HCT116 (cell line): ENCODE measurements around the gene FBXW8. TPM values are rescaled to one million over a fixed set of nuclear protein-coding genes. Genes with fewer than 3 reads are reported as not detected.

ENCODE experiments used
- ATAC-seq: fragments of 200-7000 bp; cut with Tn5 transposase; 2 replicates; pipeline ENCODE4 v1.9.1; 2020; ENCODE audit warnings: mild to moderate bottlenecking, moderate library complexity
- BruUV-seq: library from RNA; stranded (reverse); fragments of 400-500 nt; replicated peaks from 2 replicates; lab custom pipeline; 2021; lab: Mats Ljungman, UMichigan
- CTCF ChIA-PET: fragments of 300-600 bp; sonication (Branson Sonifier 250); formaldehyde crosslinking; loops from one replicate; lab custom pipeline; 2021; ENCODE audit warnings: antibody characterized with exemption; lab: Charles Lee
- POLR2A ChIA-PET: fragments of 300-600, 350-600 bp; sonication (Branson Sonifier 250); formaldehyde crosslinking; loops from one replicate; lab custom pipeline; 2021; ENCODE audit warnings: antibody characterized with exemption; lab: Charles Lee
- RAD21 ChIA-PET, 2 experiments: fragments of 300-600 bp; sonication (Branson Sonifier 250); formaldehyde crosslinking; loops; one replicate each; lab custom pipeline; 2023; ENCODE audit warnings: low total read pairs in 2 of 2; ENCODE audit not compliant: uncharacterized antibody in 2 of 2, unreplicated experiment in 2 of 2, low non-redundant PET in 1 of 2; lab: Charles Lee
- DNase-seq: peaks from one replicate; pipeline ENCODE4 v3.0.0-alpha.2; 2010; ENCODE audit warnings: low read depth, low spot score
- H2AFZ ChIP-seq: fragments of 200-600 bp; shearing (Covaris generic), sonication (generic); 2 replicates; pipeline ENCODE4 v1.6.1; 2017; ENCODE audit warnings: low read depth, mixed run types, mixed read lengths, antibody characterized with exemption, low read length; ENCODE audit not compliant: poor library complexity, severe bottlenecking
- H3K27ac ChIP-seq: 2 replicates; pipeline ENCODE4 v1.5.1; 2012; ENCODE audit warnings: low read depth, low read length
- H3K27me3 ChIP-seq: fragments of 200-600 bp; sonication (generic); 2 replicates; pipeline ENCODE4 v1.6.1; 2016; ENCODE audit warnings: mixed run types, low read length, mixed read lengths; ENCODE audit not compliant: insufficient read depth
- H3K36me3 ChIP-seq, 2 experiments: fragments of 200-500 bp in 1 of 2; fragments of 200-600 bp in 1 of 2; sonication (Bioruptor generic) in 1 of 2; sonication (generic) in 1 of 2; 2 replicates each; pipeline versions ENCODE4 v1.5.1 to v1.6.1; 2014 to 2016; ENCODE audit warnings: low read length in 2 of 2, inconsistent platforms in 1 of 2, mixed read lengths in 1 of 2, mixed run types in 1 of 2; ENCODE audit not compliant: insufficient read depth in 2 of 2, control insufficient read depth in 1 of 2
- H3K4me1 ChIP-seq, 2 experiments: fragments of 200-600 bp in 1 of 2; sonication (generic) in 1 of 2; 2 replicates each; pipeline versions ENCODE4 v1.5.1 to v1.6.1; 2012 to 2017; ENCODE audit warnings: low read length in 2 of 2, inconsistent platforms in 1 of 2, mild to moderate bottlenecking in 1 of 2, mixed read lengths in 1 of 2, mixed run types in 1 of 2, moderate library complexity in 1 of 2; ENCODE audit not compliant: insufficient read depth in 2 of 2, control insufficient read depth in 1 of 2
- H3K4me2 ChIP-seq: fragments of 200-600 bp; sonication (generic); 2 replicates; pipeline ENCODE4 v1.6.1; 2017; ENCODE audit warnings: mixed run types, low read length, mixed read lengths
- H3K4me3 ChIP-seq, 2 experiments: fragments of 200-600 bp in 1 of 2; sonication (generic) in 1 of 2; replicated peaks in 1 of 2; 2 replicates each; pipeline ENCODE4 v1.5.1; 2011 to 2016; ENCODE audit warnings: low read length in 2 of 2, control low read depth in 1 of 2, low read depth in 1 of 2, mild to moderate bottlenecking in 1 of 2, mixed read lengths in 1 of 2, mixed run types in 1 of 2
- H3K79me2 ChIP-seq: fragments of 200-600 bp; sonication (generic); 2 replicates; pipeline ENCODE4 v1.6.1; 2017; ENCODE audit warnings: mild to moderate bottlenecking, mixed run types, low read length, moderate library complexity, mixed read lengths; ENCODE audit not compliant: insufficient read depth
- H3K9ac ChIP-seq: fragments of 200-600 bp; sonication (generic); 2 replicates; pipeline ENCODE4 v1.6.1; 2016; ENCODE audit warnings: low read length, mixed read lengths
- H3K9me2 ChIP-seq: fragments of 200-600 bp; sonication (generic), shearing (Covaris generic); 2 replicates; pipeline ENCODE4 v1.6.1; 2017; ENCODE audit warnings: mixed run types, mild to moderate bottlenecking, moderate library complexity; ENCODE audit not compliant: insufficient read depth
- H3K9me3 ChIP-seq, 2 experiments: fragments of 200-500 bp in 1 of 2; fragments of 200-600 bp in 1 of 2; sonication (Bioruptor generic) in 1 of 2; sonication (generic) in 1 of 2; 2 replicates each; pipeline ENCODE4 v1.6.1; 2014 to 2017; ENCODE audit warnings: low read length in 2 of 2, mixed read lengths in 2 of 2, inconsistent platforms in 1 of 2, low read depth in 1 of 2, mild to moderate bottlenecking in 1 of 2, mixed run types in 1 of 2, moderate library complexity in 1 of 2; ENCODE audit not compliant: control insufficient read depth in 1 of 2, insufficient read depth in 1 of 2
- H4K20me1 ChIP-seq: fragments of 200-600 bp; sonication (generic), shearing (Covaris generic); 2 replicates; pipeline ENCODE4 v1.6.1; 2017; ENCODE audit warnings: mixed run types, mild to moderate bottlenecking, moderate library complexity; ENCODE audit not compliant: insufficient read depth
- CTCF ChIP-seq, 3 experiments: fragments of 200-600 bp in 1 of 3; sonication (generic) in 1 of 3; IDR thresholded peaks in 2 of 3; conservative IDR thresholded peaks in 1 of 3; 2 replicates each; pipeline ENCODE4 v1.5.1; 2012 to 2017; ENCODE audit warnings: low read depth in 2 of 3, low read length in 2 of 3, antibody characterized with exemption in 1 of 3, borderline replicate concordance in 1 of 3, control low read depth in 1 of 3, mild to moderate bottlenecking in 1 of 3, mixed read lengths in 1 of 3, mixed run types in 1 of 3, moderate library complexity in 1 of 3; ENCODE audit not compliant: insufficient read depth in 1 of 3
- EGR1 ChIP-seq: IDR thresholded peaks from 2 replicates; pipeline ENCODE4 v1.6.1; 2012; ENCODE audit warnings: low read depth
- EZH2 ChIP-seq: fragments of 200-600 bp; sonication (generic); IDR thresholded peaks from 2 replicates; pipeline ENCODE4 v1.6.1; 2017; ENCODE audit warnings: antibody characterized with exemption, mixed run types
- POLR2A ChIP-seq: IDR thresholded peaks from 2 replicates; pipeline ENCODE4 v1.7.0; 2011; ENCODE audit warnings: borderline replicate concordance; ENCODE audit not compliant: insufficient read depth, insufficient read length; ENCODE audit errors: extremely low read depth
- SP1 ChIP-seq: IDR thresholded peaks from 2 replicates; pipeline ENCODE4 v1.6.1; 2012; ENCODE audit warnings: low read depth
- SRF ChIP-seq: IDR thresholded peaks from 2 replicates; pipeline ENCODE4 v1.6.1; 2012; ENCODE audit warnings: low read depth
- YY1 ChIP-seq: IDR thresholded peaks from 2 replicates; pipeline ENCODE4 v1.6.1; 2011; ENCODE audit warnings: low read length, low read depth, moderate library complexity, mild to moderate bottlenecking; ENCODE audit not compliant: insufficient replicate concordance; ENCODE audit errors: extremely low read depth
- intact Hi-C: fragments of 100-400 bp; cut with micrococcal nuclease; formaldehyde crosslinking; loops from 2 replicates; pipeline ENCODE4 v1.10.0; 2022
- total RNA-seq: library from RNA; stranded (reverse); gene quantifications from one replicate; pipeline ENCODE4 v1.2.1, GENCODE V29; 2021; ENCODE audit not compliant: unreplicated experiment

FBXW8 gene
- total RNA-seq, 1 experiment from 2014 or later, result 14.6 TPM

GRCh38 chr12:116943419-116944372 lies 32.9 kb downstream of the FBXW8 start:
- BruUV-seq, result no TSS peak
- Histone ChIP-seq H3K4me3 (no peak overlapping the region), H3K9ac (no peak overlapping the region), H4K20me1 (no peaks in the 10 kb centered on the region), H3K27ac (no peak overlapping the region), H3K9me3 (no peaks in the 10 kb centered on the region), H3K79me2 (no peaks in the 10 kb centered on the region), H3K27me3 (no peaks in the 10 kb centered on the region), H3K4me1 (no peaks in the 10 kb centered on the region), H3K9me2 (no peaks in the 10 kb centered on the region), H3K36me3 (0 out of 4 replicates have a peak, but pooled peaks cover 0 to 3% of the 10 kb centered on the region in 2 experiments), H2AFZ (no peak overlapping the region), H3K4me2 (no peak overlapping the region)
- no peak for ATAC-seq
- TF ChIP-seq EZH2 (no peak), POLR2A (no peak), SP1 (no peak), CTCF (IDR thresholded peaks at IDR 0.05 in 2 of 3, conservative IDR thresholded peaks at IDR 0.05 in 1 of 3; ENCODE audit: borderline replicate concordance in 1 of 3, insufficient read depth in 1 of 3, low read depth in 2 of 3, low read length in 2 of 3) (no peak), SRF (no peak), EGR1 (no peak), YY1 (no peak)
- ChIA-PET POLR2A (no interaction called here), RAD21 (no interaction called here), CTCF (interaction anchor here (0.6 kb wide), 1 partner anchor 244 kb away, joined by 3 read pairs; no protein-coding TSS in a partner anchor)
- intact Hi-C loops, result no loop called here
- no peak for DNase-seq
